ENCODE data around the gene CCSER1. TPM values are rescaled to one million over a fixed set of nuclear protein-coding genes. Genes with fewer than 3 reads are reported as not detected.

The CCSER1 gene
- total and polyA plus RNA-seq, 4 donors: 0.18 to 2.3 (median 1.2) TPM

- H3K36me3 ChIP-seq (ENCODE audit: control insufficient read depth in 4 of 4, insufficient read depth in 3 of 4, low read depth in 1 of 4, low read length in 3 of 4): no peaks in the 10 kb centered on the region
- TF ChIP-seq, protein P1, sequence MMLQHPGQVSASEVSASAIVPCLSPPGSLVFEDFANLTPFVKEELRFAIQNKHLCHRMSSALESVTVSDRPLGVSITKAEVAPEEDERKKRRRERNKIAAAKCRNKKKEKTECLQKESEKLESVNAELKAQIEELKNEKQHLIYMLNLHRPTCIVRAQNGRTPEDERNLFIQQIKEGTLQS (IDR thresholded peaks at IDR 0.05): no peak
- TF ChIP-seq HNF4G (IDR thresholded peaks at IDR 0.05) (no peak), JUND (IDR thresholded peaks at IDR 0.05) (no peak), RAD21 (IDR thresholded peaks at IDR 0.05) (no peak), FOXA2 (IDR thresholded peaks at IDR 0.05) (no peak), FOXA1 (IDR thresholded peaks at IDR 0.05) (no peak), HNF4A (conservative IDR thresholded peaks at IDR 0.05) (no peak), GABPA (IDR thresholded peaks at IDR 0.05 in 1 of 2, conservative IDR thresholded peaks at IDR 0.05 in 1 of 2) (no peak), SP1 (IDR thresholded peaks at IDR 0.05) (no peak), EGR1 (IDR thresholded peaks at IDR 0.05; ENCODE audit: low read depth in 2 of 2) (no peak), NR2F2 (IDR thresholded peaks at IDR 0.05) (no peak), YY1 (IDR thresholded peaks at IDR 0.05) (no peak), ZBTB33 (IDR thresholded peaks at IDR 0.05) (no peak), RXRA (IDR thresholded peaks at IDR 0.05) (no peak)
- TF ChIP-seq, protein P2, sequence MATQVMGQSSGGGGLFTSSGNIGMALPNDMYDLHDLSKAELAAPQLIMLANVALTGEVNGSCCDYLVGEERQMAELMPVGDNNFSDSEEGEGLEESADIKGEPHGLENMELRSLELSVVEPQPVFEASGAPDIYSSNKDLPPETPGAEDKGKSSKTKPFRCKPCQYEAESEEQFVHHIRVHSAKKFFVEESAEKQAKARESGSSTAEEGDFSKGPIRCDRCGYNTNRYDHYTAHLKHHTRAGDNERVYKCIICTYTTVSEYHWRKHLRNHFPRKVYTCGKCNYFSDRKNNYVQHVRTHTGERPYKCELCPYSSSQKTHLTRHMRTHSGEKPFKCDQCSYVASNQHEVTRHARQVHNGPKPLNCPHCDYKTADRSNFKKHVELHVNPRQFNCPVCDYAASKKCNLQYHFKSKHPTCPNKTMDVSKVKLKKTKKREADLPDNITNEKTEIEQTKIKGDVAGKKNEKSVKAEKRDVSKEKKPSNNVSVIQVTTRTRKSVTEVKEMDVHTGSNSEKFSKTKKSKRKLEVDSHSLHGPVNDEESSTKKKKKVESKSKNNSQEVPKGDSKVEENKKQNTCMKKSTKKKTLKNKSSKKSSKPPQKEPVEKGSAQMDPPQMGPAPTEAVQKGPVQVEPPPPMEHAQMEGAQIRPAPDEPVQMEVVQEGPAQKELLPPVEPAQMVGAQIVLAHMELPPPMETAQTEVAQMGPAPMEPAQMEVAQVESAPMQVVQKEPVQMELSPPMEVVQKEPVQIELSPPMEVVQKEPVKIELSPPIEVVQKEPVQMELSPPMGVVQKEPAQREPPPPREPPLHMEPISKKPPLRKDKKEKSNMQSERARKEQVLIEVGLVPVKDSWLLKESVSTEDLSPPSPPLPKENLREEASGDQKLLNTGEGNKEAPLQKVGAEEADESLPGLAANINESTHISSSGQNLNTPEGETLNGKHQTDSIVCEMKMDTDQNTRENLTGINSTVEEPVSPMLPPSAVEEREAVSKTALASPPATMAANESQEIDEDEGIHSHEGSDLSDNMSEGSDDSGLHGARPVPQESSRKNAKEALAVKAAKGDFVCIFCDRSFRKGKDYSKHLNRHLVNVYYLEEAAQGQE (IDR thresholded peaks at IDR 0.05): no peak
- TF ChIP-seq, protein P3, sequence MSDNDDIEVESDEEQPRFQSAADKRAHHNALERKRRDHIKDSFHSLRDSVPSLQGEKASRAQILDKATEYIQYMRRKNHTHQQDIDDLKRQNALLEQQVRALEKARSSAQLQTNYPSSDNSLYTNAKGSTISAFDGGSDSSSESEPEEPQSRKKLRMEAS (IDR thresholded peaks at IDR 0.05): no peak
- no peak overlapping the region for H3K4me3 ChIP-seq (ENCODE audit: low read depth in 1 of 3, low read length in 3 of 3)
- no peak overlapping the region for H3K9ac ChIP-seq (ENCODE audit: low read depth in 1 of 2, low read length in 2 of 2)
- H3K27ac ChIP-seq (ENCODE audit: low read depth in 1 of 2, low read length in 2 of 2): no peak overlapping the region
- no peaks in the 10 kb centered on the region for H3K27me3 ChIP-seq (ENCODE audit: control insufficient read depth in 4 of 4, insufficient read depth in 4 of 4, low read length in 3 of 4)
- H3K9me3 ChIP-seq (ENCODE audit: control insufficient read depth in 4 of 4, low read length in 3 of 4): no peaks in the 10 kb centered on the region
- no peaks in the 10 kb centered on the region for H3K4me1 ChIP-seq (ENCODE audit: control insufficient read depth in 4 of 4, insufficient read depth in 4 of 4, low read length in 3 of 4)
- no peak for DNase-seq (ENCODE audit: low spot score)
Measured at GRCh38 chr4:91630764-91631163, 1503.6 kb downstream of the CCSER1 start.

DNA sequence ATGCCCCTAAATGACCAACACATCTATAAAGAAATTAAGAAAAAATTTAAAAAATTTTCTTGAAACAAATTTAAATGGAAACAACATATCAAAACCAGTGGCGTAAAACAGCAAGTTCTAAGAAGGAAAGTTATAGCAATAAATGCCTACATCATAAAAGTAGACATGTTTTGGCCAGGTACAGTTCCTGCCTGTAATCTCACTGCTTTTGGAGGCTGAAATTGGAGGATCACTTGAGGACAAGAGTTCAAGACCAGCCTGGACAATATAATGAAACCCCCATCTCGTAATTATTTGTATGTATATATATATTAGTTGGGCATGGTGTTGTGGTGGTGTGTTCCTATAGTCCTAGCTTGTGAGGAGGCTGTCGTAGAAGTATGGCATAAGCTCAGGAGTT lies 1504.1 kb downstream of the CCSER1 start:
- Histone ChIP-seq H3K4me3 (ENCODE audit: low read depth in 1 of 3, low read length in 3 of 3) (no peak overlapping the region), H3K36me3 (ENCODE audit: control insufficient read depth in 4 of 4, insufficient read depth in 3 of 4, low read depth in 1 of 4, low read length in 3 of 4) (no peaks in the 10 kb centered on the region), H3K9ac (ENCODE audit: low read depth in 1 of 2, low read length in 2 of 2) (no peak overlapping the region), H3K4me1 (ENCODE audit: control insufficient read depth in 4 of 4, insufficient read depth in 4 of 4, low read length in 3 of 4) (no peaks in the 10 kb centered on the region), H3K27ac (ENCODE audit: low read depth in 1 of 2, low read length in 2 of 2) (no peak overlapping the region), H3K9me3 (ENCODE audit: control insufficient read depth in 4 of 4, low read length in 3 of 4) (no peaks in the 10 kb centered on the region), H3K27me3 (ENCODE audit: control insufficient read depth in 4 of 4, insufficient read depth in 4 of 4, low read length in 3 of 4) (no peaks in the 10 kb centered on the region)
- 76% methylated on average over 3 of the region's 3 CpGs for WGBS
- no peak for DNase-seq (ENCODE audit: low spot score)
- TF ChIP-seq, protein P1 (IDR thresholded peaks at IDR 0.05): no peak
- TF ChIP-seq RAD21 (IDR thresholded peaks at IDR 0.05): no peak
- no peak for TF ChIP-seq FOXA2 (IDR thresholded peaks at IDR 0.05)
- TF ChIP-seq ZBTB33 (IDR thresholded peaks at IDR 0.05): no peak
- TF ChIP-seq HNF4G (IDR thresholded peaks at IDR 0.05): no peak
- no peak for TF ChIP-seq GABPA (IDR thresholded peaks at IDR 0.05 in 1 of 2, conservative IDR thresholded peaks at IDR 0.05 in 1 of 2)
- TF ChIP-seq SP1 (IDR thresholded peaks at IDR 0.05): no peak
- TF ChIP-seq NR2F2 (IDR thresholded peaks at IDR 0.05): no peak
- TF ChIP-seq, protein P2 (IDR thresholded peaks at IDR 0.05): no peak
- TF ChIP-seq, protein P3 (IDR thresholded peaks at IDR 0.05): no peak
- TF ChIP-seq EGR1 (IDR thresholded peaks at IDR 0.05; ENCODE audit: low read depth in 2 of 2): no peak
- TF ChIP-seq, protein P4, sequence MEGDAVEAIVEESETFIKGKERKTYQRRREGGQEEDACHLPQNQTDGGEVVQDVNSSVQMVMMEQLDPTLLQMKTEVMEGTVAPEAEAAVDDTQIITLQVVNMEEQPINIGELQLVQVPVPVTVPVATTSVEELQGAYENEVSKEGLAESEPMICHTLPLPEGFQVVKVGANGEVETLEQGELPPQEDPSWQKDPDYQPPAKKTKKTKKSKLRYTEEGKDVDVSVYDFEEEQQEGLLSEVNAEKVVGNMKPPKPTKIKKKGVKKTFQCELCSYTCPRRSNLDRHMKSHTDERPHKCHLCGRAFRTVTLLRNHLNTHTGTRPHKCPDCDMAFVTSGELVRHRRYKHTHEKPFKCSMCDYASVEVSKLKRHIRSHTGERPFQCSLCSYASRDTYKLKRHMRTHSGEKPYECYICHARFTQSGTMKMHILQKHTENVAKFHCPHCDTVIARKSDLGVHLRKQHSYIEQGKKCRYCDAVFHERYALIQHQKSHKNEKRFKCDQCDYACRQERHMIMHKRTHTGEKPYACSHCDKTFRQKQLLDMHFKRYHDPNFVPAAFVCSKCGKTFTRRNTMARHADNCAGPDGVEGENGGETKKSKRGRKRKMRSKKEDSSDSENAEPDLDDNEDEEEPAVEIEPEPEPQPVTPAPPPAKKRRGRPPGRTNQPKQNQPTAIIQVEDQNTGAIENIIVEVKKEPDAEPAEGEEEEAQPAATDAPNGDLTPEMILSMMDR (IDR thresholded peaks at IDR 0.05; ENCODE audit: low read depth, low read length, missing input control): no peak
- no peak for TF ChIP-seq FOXA1 (IDR thresholded peaks at IDR 0.05)

All from liver (tissue), 9 donors.